GM23248 (cell line): ENCODE data around the gene INA.
A peak's percentile ranks its signal among the peaks of the same experiment; 100 is the strongest.

Source experiments
- EZH2 ChIP-seq: fragments of 200-600 bp; sonication (generic); IDR thresholded peaks from 2 replicates; pipeline ENCODE4 v1.6.1; 2018; ENCODE audit warnings: antibody characterized with exemption, mild to moderate bottlenecking; ENCODE audit not compliant: insufficient read depth, poor library complexity, severe bottlenecking
- EZH2phosphoT487 ChIP-seq: fragments of 200-600 bp; sonication (generic); IDR thresholded peaks from 2 replicates; pipeline ENCODE4 v1.6.1; 2018; ENCODE audit warnings: antibody characterized with exemption, moderate library complexity, mild to moderate bottlenecking, low read depth; ENCODE audit not compliant: insufficient read depth

GRCh38 chr10:103273041-103273441 is 3.9 kb upstream of the INA start:
- TF ChIP-seq EZH2phosphoT487 (peak; percentile 95), EZH2 (no peak)
